ENCODE data around the gene TEX12. TPM values are rescaled to one million over a fixed set of nuclear protein-coding genes. Genes with fewer than 3 reads are reported as not detected.
"Not testable (repeated sequence)": the region's sequence is repeated elsewhere in the genome, so short reads cannot be mapped to it uniquely, and the experiment has no call there.

TEX12 gene
- total and polyA plus RNA-seq, 7 donors: 0.28 to 0.48 (median 0.34) TPM; not detected in 3

DNA sequence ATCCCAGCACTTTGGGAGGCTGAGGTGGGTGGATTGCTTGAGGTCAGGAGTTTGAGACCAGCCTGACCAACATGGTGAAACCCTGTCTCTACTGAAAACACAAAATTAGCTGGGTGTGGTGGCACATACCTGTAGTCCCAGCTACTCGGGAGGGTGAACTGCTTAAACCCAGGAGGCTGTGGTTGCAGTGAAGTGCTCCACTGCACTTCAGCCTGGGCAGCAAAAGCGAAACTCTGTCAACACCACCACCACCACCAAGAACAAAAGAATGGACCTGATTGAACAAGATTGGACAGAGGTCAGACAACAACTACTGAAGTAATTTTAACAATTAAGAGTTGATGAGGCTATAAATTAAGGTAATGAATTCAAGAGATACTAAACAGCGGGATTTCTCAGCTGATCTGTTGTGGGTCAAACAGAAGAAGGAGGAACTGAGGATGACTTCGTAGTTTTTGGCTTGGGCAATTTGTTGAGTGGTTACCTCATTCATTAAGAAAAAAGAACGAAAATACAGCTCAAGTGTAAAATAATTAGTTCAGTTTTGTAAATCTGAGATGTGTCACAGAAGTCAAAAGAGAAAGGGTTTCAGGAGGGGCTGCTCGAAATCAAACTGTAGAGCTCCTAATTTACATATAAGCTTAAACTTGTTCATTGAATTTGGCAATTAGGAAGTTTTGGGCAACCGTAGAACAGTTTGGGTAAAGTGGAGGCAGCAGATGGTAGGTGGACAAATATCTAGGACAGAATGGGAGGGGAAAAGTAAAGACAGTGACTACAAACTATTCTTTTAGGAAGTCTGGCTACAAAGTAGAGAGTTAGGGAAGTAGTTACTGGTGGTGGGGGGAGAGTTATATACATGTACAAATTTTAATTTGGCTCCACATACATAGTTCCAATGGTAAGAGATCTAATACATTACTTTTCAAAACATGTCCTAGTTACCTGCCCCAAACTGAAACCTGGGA is 7.8 kb upstream of the TEX12 start:
- DNase-seq (no peak), ATAC-seq (no peak)
- intact Hi-C loops (cut with DNase I): loop anchor here in 1 of 2 donors (5.0 kb wide), 1 partner anchor 37 kb away; no protein-coding TSS in a partner anchor
- no peaks in the 10 kb centered on the region for H3K9me3 ChIP-seq
- TF ChIP-seq, protein P1, sequence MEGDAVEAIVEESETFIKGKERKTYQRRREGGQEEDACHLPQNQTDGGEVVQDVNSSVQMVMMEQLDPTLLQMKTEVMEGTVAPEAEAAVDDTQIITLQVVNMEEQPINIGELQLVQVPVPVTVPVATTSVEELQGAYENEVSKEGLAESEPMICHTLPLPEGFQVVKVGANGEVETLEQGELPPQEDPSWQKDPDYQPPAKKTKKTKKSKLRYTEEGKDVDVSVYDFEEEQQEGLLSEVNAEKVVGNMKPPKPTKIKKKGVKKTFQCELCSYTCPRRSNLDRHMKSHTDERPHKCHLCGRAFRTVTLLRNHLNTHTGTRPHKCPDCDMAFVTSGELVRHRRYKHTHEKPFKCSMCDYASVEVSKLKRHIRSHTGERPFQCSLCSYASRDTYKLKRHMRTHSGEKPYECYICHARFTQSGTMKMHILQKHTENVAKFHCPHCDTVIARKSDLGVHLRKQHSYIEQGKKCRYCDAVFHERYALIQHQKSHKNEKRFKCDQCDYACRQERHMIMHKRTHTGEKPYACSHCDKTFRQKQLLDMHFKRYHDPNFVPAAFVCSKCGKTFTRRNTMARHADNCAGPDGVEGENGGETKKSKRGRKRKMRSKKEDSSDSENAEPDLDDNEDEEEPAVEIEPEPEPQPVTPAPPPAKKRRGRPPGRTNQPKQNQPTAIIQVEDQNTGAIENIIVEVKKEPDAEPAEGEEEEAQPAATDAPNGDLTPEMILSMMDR (IDR thresholded peaks at IDR 0.05): no peak
- peak overlapping the region; percentile 69 for H3K4me3 ChIP-seq
- H3K4me1 ChIP-seq: peaks cover 29% of the 10 kb centered on the region
- H3K27ac ChIP-seq: peak overlapping the region; percentile 82
- H3K36me3 ChIP-seq (ENCODE audit: insufficient read depth in 1 of 2, low read depth in 1 of 2): peaks cover 0 to 19% of the 10 kb centered on the region in 2 donors
- WGBS, 3 donors: 84 to 89% (median 89%) methylated on average over 7 of the region's 7 CpGs
- H3K27me3 ChIP-seq (ENCODE audit: insufficient read depth in 3 of 3, low read length in 2 of 3): no peaks in the 10 kb centered on the region

DNA sequence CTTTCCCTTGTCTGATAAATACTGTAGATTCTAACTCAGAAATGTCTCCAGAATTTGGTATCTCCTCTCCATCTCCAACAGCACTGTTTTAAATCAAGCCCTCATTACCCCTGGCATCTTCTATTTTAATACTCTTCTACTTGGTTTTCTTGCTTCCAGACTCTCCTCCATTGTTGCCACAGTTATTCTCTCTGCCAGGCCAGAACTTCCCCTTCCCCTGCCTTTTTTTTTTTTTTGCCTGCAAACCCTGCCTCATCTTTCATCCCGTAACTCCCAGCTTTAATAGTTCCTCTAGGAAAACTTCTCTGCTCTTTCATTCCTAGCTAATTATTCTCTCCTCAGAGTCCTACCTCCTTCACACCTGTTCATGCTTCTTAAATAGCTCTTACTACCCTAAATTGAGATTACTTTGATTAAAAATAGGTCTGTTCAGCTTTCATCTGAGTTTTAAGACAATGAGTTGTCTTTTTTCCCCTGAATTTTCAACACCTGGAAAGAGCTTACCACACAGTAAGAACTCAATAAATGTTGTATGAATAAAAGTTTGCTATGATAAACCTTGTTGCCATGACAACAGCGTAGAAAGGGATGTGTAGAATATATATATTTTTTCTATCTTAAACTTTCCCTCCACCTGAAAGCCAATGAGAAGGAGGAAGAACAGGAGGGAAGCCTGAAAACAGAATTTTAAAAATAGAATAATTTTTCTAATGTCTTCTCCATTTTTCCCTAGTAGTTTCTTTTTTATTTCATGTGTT is 6.9 kb upstream of the TEX12 start:
- Histone ChIP-seq H3K36me3 (ENCODE audit: insufficient read depth in 1 of 2, low read depth in 1 of 2) (peaks cover 0 to 10% of the 10 kb centered on the region in 2 donors), H3K9me3 (no peaks in the 10 kb centered on the region), H3K27ac (peak overlapping the region; percentile 82), H3K4me3 (peak overlapping the region; percentile 69), H3K4me1 (peaks cover 29% of the 10 kb centered on the region), H3K27me3 (ENCODE audit: insufficient read depth in 3 of 3, low read length in 2 of 3) (no peaks in the 10 kb centered on the region)
- DNase-seq (no peak), ATAC-seq (no peak)
- intact Hi-C loops (cut with DNase I): loop anchor here in 1 of 2 donors (5.0 kb wide), 1 partner anchor 38 kb away; no protein-coding TSS in a partner anchor
- WGBS, 3 donors: 47 to 83% (median 68%) methylated on average over 2 of the region's 2 CpGs
- TF ChIP-seq, protein P1 (IDR thresholded peaks at IDR 0.05): no peak

DNA sequence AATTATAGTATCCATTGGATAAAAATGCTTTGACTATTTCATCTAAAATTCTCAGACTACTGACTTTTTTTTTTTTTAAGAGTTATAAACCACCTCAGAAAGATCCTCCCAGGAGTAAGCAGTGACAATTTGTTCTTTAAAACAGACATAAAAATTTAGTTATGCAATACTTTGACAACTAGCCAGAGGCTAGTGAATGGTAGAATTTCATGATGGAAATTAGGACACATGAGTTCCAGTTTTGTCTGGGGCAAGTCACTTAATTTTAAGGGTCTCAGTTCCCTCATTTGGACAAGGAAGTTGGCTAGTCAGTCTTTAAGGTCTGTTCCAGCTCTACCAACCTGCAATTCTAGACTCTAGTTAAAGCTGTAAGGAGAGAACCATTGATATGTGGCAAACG is 6.2 kb upstream of the TEX12 start:
- Histone ChIP-seq H3K36me3 (ENCODE audit: insufficient read depth in 1 of 2, low read depth in 1 of 2) (peaks cover 0 to 7% of the 10 kb centered on the region in 2 donors), H3K27me3 (ENCODE audit: insufficient read depth in 3 of 3, low read length in 2 of 3) (no peaks in the 10 kb centered on the region), H3K4me3 (peak overlapping the region; percentile 69), H3K9me3 (no peaks in the 10 kb centered on the region), H3K4me1 (peaks cover 29% of the 10 kb centered on the region), H3K27ac (peak overlapping the region; percentile 82)
- ATAC-seq (peak in 1 of 4 donors; percentile 39), DNase-seq (no peak)
- whole genome bisulfite sequencing, 3 donors: 15 to 70% (median 18%) methylated on average over 1 of the region's 1 CpG
- TF ChIP-seq, protein P1 (IDR thresholded peaks at IDR 0.05): no peak
- intact Hi-C loops (cut with DNase I): loop anchor here in 1 of 2 donors (5.0 kb wide), 1 partner anchor 39 kb away; no protein-coding TSS in a partner anchor

DNA sequence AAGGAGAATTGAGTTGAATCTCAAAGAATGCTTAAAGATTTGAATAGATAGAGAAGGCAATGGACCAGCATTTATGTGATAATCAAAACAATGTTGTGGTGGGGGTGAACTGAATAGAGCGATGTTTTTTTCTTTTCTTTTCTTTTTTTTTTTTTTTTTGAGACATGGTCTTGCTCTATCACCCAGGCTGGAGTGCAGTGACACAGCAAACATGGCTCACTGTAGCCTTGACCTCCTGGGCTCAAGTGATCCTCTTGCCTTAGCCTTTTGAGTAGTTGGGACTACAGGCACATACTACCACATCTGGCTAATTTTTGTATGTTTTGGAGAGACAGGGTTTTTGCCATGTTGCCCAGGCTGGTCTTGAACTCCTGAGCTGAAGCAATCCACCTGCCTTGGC is 5.0 kb upstream of the TEX12 start:
- intact Hi-C loops (cut with DNase I): loop anchor here in 1 of 2 donors (5.0 kb wide), 1 partner anchor 40 kb away; no protein-coding TSS in a partner anchor
- WGBS, 3 donors: 90 to 94% (median 90%) methylated on average over 1 of the region's 1 CpG

More for the DNA sequence above, 5.0 kb upstream of the TEX12 start:
- not testable (repeated sequence) for H3K36me3 ChIP-seq (ENCODE audit: insufficient read depth in 1 of 2, low read depth in 1 of 2); H3K9me3 ChIP-seq; DNase-seq; ATAC-seq; H3K27me3 ChIP-seq (ENCODE audit: insufficient read depth in 3 of 3, low read length in 2 of 3)
- peak overlapping the region; percentile 82 for H3K27ac ChIP-seq
- peak overlapping the region; percentile 69 for H3K4me3 ChIP-seq
- H3K4me1 ChIP-seq: peaks cover 33% of the 10 kb centered on the region

All from psoas muscle (tissue), 8 donors.